Breast epithelium (tissue), 3 donors: ENCODE data around the gene AGAP1.

Source experiments
- POLR2A ChIP-seq: fragments of 450-650 bp; IDR thresholded peaks from one replicate; pipeline ENCODE4 v1.6.1; 2016; ENCODE audit warnings: antibody characterized with exemption, mild to moderate bottlenecking, moderate library complexity
- POLR2AphosphoS5 ChIP-seq, 3 donors: sonication (generic); formaldehyde crosslinking; IDR thresholded peaks; one replicate each; pipeline ENCODE4 v1.6.1; 2017; ENCODE audit warnings: antibody characterized with exemption in 3 of 3
- TF ChIP-seq, protein P1 (sequence below), 3 donors: fragments of 450-650 bp; IDR thresholded peaks; one replicate each; pipeline ENCODE4 v1.5.1; 2016 to 2017; ENCODE audit warnings: antibody characterized with exemption in 3 of 3, mild to moderate bottlenecking in 3 of 3, moderate library complexity in 3 of 3

DNA sequence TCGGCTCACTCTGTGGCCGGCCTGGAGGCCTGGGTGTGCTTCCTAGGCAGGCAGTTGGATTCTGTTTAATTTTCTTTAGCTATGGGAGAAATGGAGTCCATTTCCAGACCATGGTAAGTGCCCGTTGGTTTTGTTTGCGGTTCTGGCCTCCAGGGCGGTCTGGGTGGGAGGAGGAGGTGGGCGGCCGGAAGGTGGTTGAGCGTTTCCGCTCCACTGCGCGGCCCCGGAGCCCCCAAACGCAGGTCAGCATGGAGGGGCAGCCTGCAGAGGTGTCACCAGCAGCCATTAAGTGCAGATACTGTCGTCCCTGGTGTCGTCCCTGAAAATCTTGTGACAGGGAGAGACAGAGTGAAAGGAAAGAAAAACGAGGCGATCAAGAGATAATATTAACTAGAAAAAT is 370.5 kb downstream of the AGAP1 start:
- TF ChIP-seq, protein P1, sequence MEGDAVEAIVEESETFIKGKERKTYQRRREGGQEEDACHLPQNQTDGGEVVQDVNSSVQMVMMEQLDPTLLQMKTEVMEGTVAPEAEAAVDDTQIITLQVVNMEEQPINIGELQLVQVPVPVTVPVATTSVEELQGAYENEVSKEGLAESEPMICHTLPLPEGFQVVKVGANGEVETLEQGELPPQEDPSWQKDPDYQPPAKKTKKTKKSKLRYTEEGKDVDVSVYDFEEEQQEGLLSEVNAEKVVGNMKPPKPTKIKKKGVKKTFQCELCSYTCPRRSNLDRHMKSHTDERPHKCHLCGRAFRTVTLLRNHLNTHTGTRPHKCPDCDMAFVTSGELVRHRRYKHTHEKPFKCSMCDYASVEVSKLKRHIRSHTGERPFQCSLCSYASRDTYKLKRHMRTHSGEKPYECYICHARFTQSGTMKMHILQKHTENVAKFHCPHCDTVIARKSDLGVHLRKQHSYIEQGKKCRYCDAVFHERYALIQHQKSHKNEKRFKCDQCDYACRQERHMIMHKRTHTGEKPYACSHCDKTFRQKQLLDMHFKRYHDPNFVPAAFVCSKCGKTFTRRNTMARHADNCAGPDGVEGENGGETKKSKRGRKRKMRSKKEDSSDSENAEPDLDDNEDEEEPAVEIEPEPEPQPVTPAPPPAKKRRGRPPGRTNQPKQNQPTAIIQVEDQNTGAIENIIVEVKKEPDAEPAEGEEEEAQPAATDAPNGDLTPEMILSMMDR (IDR thresholded peaks at IDR 0.05), result no peak
- TF ChIP-seq POLR2A, result no peak
- TF ChIP-seq POLR2AphosphoS5 (IDR thresholded peaks at IDR 0.05), result no peak
